GM19372 (cell line): ENCODE measurements around the gene CAMSAP1.

Source experiments
- ATAC-seq: cut with Tn5 transposase; IDR thresholded peaks from one replicate; pipeline ENCODE4 v1.9.1; 2021; ENCODE audit warnings: mild to moderate bottlenecking, low read depth, moderate library complexity; ENCODE audit not compliant: unreplicated experiment

CAMSAP1 gene

GRCh38 chr9:135796784-135797485 is 110.4 kb downstream of the CAMSAP1 start:
- ATAC-seq, result no peak

GRCh38 chr9:135795391-135795790 is 112.0 kb downstream of the CAMSAP1 start:
- no peak for ATAC-seq

- no peak for ATAC-seq
Observed at GRCh38 chr9:135794361-135794885, 112.9 kb downstream of the CAMSAP1 start.

- ATAC-seq, result no peak
Observed at GRCh38 chr9:135794057-135794335, 113.3 kb downstream of the CAMSAP1 start.

DNA sequence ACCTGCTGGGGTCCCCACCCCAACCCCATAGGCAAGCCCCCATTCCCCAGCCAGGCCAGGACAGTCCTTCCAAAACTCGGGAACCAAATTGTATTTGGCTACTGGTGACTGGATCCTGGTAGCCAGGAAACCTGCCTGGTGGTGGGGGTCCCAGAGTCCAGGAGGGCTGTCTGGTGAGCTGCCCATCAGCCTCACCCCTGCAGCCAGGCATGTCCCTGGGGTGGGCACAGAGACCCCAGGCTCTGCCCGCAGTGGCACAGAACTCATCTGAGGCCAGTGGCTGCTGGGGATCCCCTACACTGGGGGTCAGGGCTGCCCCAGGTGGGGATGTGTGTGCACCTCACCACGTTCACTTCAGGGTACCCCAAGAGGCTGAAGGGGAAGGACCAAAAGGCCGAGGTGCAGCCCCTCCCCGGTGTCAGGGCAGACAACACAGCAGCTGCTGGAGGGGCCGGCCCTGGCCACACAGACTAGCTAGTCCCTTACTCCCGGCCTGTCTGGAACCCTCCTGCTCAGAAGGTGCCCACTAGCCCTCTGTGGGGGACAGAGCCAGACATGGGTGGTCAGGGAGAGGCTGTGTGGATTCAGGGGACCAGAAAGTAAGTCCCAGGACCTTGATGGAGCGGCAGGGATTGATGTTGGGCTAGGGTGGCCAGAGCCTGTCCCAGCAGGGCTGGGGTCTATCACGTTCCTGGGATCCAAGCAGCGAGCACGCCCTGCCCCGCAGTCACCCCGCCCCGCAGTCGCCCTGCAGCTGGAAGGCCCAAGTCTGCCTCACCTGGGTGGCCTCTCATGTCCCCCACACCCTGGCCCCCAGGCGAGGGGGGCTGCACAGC is 113.9 kb downstream of the CAMSAP1 start:
- ATAC-seq, result no peak

GRCh38 chr9:135792268-135793128 is 114.8 kb downstream of the CAMSAP1 start:
- no peak for ATAC-seq

GRCh38 chr9:135791431-135792267 is 115.7 kb downstream of the CAMSAP1 start:
- no peak for ATAC-seq

GRCh38 chr9:135790850-135791249 is 116.5 kb downstream of the CAMSAP1 start:
- no peak for ATAC-seq

- no peak for ATAC-seq
Observed at GRCh38 chr9:135790356-135790755, 117.0 kb downstream of the CAMSAP1 start.

GRCh38 chr9:135789838-135790291 is 117.5 kb downstream of the CAMSAP1 start:
- ATAC-seq, result no peak

GRCh38 chr9:135788576-135789300 is 118.6 kb downstream of the CAMSAP1 start:
- no peak for ATAC-seq

- ATAC-seq, result no peak
Observed at GRCh38 chr9:135787776-135788575, 119.4 kb downstream of the CAMSAP1 start.

- ATAC-seq, result no peak
Observed at GRCh38 chr9:135787317-135787716, 120.0 kb downstream of the CAMSAP1 start.

- ATAC-seq, result no peak
Observed at GRCh38 chr9:135786146-135786690, 121.1 kb downstream of the CAMSAP1 start.

GRCh38 chr9:135785013-135785575 is 122.3 kb downstream of the CAMSAP1 start:
- no peak for ATAC-seq

GRCh38 chr9:135783540-135784245 is 123.7 kb downstream of the CAMSAP1 start:
- no peak for ATAC-seq

- ATAC-seq, result no peak
Observed at GRCh38 chr9:135782946-135783345, 124.4 kb downstream of the CAMSAP1 start.
